ENCODE results near the gene HOOK2.

DNA sequence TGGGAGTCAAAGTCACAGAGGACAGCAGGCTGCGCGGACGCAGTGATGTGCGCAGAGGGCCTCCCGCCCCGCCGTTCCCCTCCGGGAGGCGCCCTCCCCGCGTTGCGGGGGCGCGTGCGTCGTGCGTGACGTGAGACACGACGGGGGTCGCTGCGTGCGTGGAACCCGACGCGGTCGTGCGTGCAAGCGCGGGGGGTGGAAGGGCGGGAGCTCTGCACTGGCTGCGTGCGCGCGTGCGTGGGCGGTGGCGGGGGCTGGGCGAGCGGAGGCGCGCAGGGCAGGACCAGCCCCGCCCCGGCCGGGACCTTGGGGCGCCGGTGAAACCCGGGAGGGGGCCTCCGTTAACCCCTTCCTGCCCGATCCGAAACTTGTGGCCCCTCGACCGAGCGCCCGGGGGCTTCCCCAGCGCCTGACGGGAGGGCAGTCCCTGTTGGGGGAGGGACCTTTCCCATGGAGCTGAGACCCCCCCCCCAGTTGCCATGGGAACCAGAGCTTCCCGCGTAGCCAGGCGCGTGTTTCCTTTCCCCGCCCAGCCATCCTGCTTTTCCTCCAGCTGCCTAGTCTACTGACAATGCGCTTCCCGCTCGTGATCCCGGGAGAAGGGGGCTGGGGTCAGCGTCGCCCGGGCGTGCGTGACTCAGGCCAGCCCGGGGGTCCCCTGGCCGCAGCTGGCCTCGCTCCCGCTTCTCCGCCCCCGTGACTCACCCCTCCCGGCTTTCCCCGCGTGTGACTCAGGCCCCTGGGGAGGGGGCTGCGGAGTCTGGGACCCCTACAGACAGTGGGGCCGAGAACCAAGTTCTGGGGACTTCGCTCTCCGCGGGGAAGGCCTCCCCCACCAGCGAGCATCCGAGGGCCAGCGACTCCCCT lies 7.3 kb upstream of the HOOK2 start:
- no peak for TF ChIP-seq RBM22 (optimal IDR thresholded peaks at IDR 0.05; ENCODE audit: low read length)
- no peak for TF ChIP-seq ZNF17 (CRISPR knock-in tag; IDR thresholded peaks at IDR 0.05)
- TF ChIP-seq ZNF12 (CRISPR knock-in tag; IDR thresholded peaks at IDR 0.05), result no peak
- no peak for TF ChIP-seq ZNF263 (CRISPR knock-in tag; IDR thresholded peaks at IDR 0.05)
- TF ChIP-seq ZBTB42 (CRISPR knock-in tag; IDR thresholded peaks at IDR 0.05), result no peak
- TF ChIP-seq PRMT3 (CRISPR knock-in tag; IDR thresholded peaks at IDR 0.05; ENCODE audit: borderline replicate concordance, low read depth), result no peak
- no peak for TF ChIP-seq SRSF1 (optimal IDR thresholded peaks at IDR 0.05; ENCODE audit: low read depth, low read length)
- TF ChIP-seq ZNF44 (CRISPR knock-in tag; IDR thresholded peaks at IDR 0.05), result no peak
- TF ChIP-seq, protein P1, sequence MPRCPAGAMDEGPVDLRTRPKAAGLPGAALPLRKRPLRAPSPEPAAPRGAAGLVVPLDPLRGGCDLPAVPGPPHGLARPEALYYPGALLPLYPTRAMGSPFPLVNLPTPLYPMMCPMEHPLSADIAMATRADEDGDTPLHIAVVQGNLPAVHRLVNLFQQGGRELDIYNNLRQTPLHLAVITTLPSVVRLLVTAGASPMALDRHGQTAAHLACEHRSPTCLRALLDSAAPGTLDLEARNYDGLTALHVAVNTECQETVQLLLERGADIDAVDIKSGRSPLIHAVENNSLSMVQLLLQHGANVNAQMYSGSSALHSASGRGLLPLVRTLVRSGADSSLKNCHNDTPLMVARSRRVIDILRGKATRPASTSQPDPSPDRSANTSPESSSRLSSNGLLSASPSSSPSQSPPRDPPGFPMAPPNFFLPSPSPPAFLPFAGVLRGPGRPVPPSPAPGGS (CRISPR knock-in tag; IDR thresholded peaks at IDR 0.05), result no peak; the same call in 1 of the 2 replicates
- TF ChIP-seq CTCF (CRISPR knock-in tag; IDR thresholded peaks at IDR 0.05), result peak; percentile 40; the same call in 1 of the 2 replicates
- no peak for TF ChIP-seq CBX5 (CRISPR knock-in tag; IDR thresholded peaks at IDR 0.05; ENCODE audit: borderline replicate concordance)

Measured in HepG2 (cell line).